ENCODE data around the gene FASN. TPM values are rescaled to one million over a fixed set of nuclear protein-coding genes. Genes with fewer than 3 reads are reported as not detected.

Gene FASN
- total and polyA plus RNA-seq, 2 experiments from 2014 or later = 85.9 to 276 TPM

- DNase-seq (ENCODE audit: low read depth in 1 of 2, low spot score in 1 of 2) = no peak
- peaks cover 4% of the 10 kb centered on the region for H3K4me1 ChIP-seq (ENCODE audit: low read depth)
- H3K27ac ChIP-seq = no peak overlapping the region
- H3K9me3 ChIP-seq (ENCODE audit: low read depth) = no peaks in the 10 kb centered on the region
- H3K36me3 ChIP-seq = no peaks in the 10 kb centered on the region
- H3K4me3 ChIP-seq = no peak overlapping the region
- TF ChIP-seq CTCF (IDR thresholded peaks at IDR 0.05; ENCODE audit: low read depth, low read length) = no peak
- no peaks in the 10 kb centered on the region for H3K27me3 ChIP-seq
These were observed 49.5 kb downstream of the FASN start for GRCh38 chr17:82048571-82048971.

GRCh38 chr17:82047914-82048570 lies 50.0 kb downstream of the FASN start:
- no peaks in the 10 kb centered on the region for H3K36me3 ChIP-seq
- peaks cover 4% of the 10 kb centered on the region for H3K4me1 ChIP-seq (ENCODE audit: low read depth)
- H3K27me3 ChIP-seq = no peaks in the 10 kb centered on the region
- no peak overlapping the region for H3K4me3 ChIP-seq
- no peak overlapping the region for H3K27ac ChIP-seq
- no peaks in the 10 kb centered on the region for H3K9me3 ChIP-seq (ENCODE audit: low read depth)
- DNase-seq (ENCODE audit: low read depth in 1 of 2, low spot score in 1 of 2) = no peak
- no peak for TF ChIP-seq CTCF (IDR thresholded peaks at IDR 0.05; ENCODE audit: low read depth, low read length)

- no peak for DNase-seq (ENCODE audit: low read depth in 1 of 2, low spot score in 1 of 2)
- H3K27ac ChIP-seq = no peak overlapping the region
- no peaks in the 10 kb centered on the region for H3K36me3 ChIP-seq
- no peak overlapping the region for H3K4me3 ChIP-seq
- TF ChIP-seq CTCF (IDR thresholded peaks at IDR 0.05; ENCODE audit: low read depth, low read length) = no peak
- H3K27me3 ChIP-seq = no peaks in the 10 kb centered on the region
- no peaks in the 10 kb centered on the region for H3K4me1 ChIP-seq (ENCODE audit: low read depth)
- H3K9me3 ChIP-seq (ENCODE audit: low read depth) = no peaks in the 10 kb centered on the region
These were observed 50.7 kb downstream of the FASN start for GRCh38 chr17:82047379-82047778.

GRCh38 chr17:82046903-82047302 lies 51.1 kb downstream of the FASN start:
- H3K4me1 ChIP-seq (ENCODE audit: low read depth) = no peaks in the 10 kb centered on the region
- no peaks in the 10 kb centered on the region for H3K36me3 ChIP-seq
- no peaks in the 10 kb centered on the region for H3K27me3 ChIP-seq
- H3K27ac ChIP-seq = peak overlapping the region; percentile 32
- no peak overlapping the region for H3K4me3 ChIP-seq
- no peak for TF ChIP-seq CTCF (IDR thresholded peaks at IDR 0.05; ENCODE audit: low read depth, low read length)
- H3K9me3 ChIP-seq (ENCODE audit: low read depth) = no peaks in the 10 kb centered on the region
- no peak for DNase-seq (ENCODE audit: low read depth in 1 of 2, low spot score in 1 of 2)

- Histone ChIP-seq H3K27ac (peak overlapping the region; percentile 32), H3K27me3 (no peaks in the 10 kb centered on the region), H3K4me1 (ENCODE audit: low read depth) (no peaks in the 10 kb centered on the region), H3K4me3 (no peak overlapping the region), H3K9me3 (ENCODE audit: low read depth) (no peaks in the 10 kb centered on the region), H3K36me3 (no peaks in the 10 kb centered on the region)
- no peak for TF ChIP-seq CTCF (IDR thresholded peaks at IDR 0.05; ENCODE audit: low read depth, low read length)
- DNase-seq (ENCODE audit: low read depth in 1 of 2, low spot score in 1 of 2) = no peak
These were observed 52.0 kb downstream of the FASN start for GRCh38 chr17:82045936-82046484.

Data from cardiac muscle cell (in vitro differentiated cells and primary cell).